ENCODE results near the gene KDM2A. TPM values are rescaled to one million over a fixed set of nuclear protein-coding genes. Genes with fewer than 3 reads are reported as not detected.
"Not testable (repeated sequence)": the region's sequence is repeated elsewhere in the genome, so short reads cannot be mapped to it uniquely, and the experiment has no call there.

The KDM2A gene
- total and polyA plus RNA-seq, 2 experiments from 2014 or later: 25.0 to 54.1 TPM

DNA sequence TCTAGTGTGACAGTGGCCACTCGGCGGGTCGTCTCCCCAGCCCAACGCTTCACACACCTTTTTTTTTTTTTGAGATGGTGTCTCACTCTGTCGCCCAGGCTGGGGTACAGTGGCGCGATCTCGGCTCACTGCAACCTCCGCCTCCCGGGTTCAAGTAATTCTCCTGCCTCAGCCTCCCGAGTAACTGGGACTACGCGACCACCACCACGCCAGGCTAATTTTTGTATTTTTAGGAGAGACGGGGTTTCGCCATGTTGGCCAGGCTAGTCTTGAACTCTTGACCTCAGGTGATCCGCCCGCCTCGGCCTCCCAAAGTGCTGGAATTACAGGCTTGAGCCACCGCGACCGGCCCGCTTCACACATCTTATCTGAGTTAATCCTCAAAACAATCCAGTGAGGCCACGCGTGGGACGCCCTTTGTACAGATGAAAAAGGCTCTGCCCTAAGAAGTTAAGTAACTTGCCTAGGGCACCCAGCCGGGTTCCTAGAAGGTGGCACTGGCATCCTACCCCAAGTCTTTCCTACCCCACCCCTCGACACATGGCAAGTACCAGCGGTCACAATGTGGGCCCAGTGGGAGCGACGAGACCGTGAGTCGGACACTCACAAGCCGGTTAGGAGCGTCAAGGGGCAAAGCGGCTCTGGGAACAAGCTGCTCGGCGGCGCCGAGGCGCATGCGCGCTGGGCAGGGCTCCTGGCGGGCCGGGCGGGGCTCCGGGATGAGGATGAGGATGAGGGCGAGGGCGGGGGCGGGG lies 142.0 kb downstream of the KDM2A start:
- Mint-ChIP-seq H3K36me3 (ENCODE audit: low read depth) (peaks cover 13% of the 10 kb centered on the region), H3K4me1 (peaks cover 18% of the 10 kb centered on the region), H3K4me3 (peak overlapping the region; percentile 65), H3K27me3 (ENCODE audit: insufficient read depth, low read depth, poor library complexity) (peaks cover 22% of the 10 kb centered on the region)
- H3K27ac Mint-ChIP-seq; H3K9me3 Mint-ChIP-seq; H4K20me1 ChIP-seq (replicated peaks; ENCODE audit: insufficient read depth); H3K27ac ChIP-seq (ENCODE audit: low read depth); H3K9me2 ChIP-seq (ENCODE audit: insufficient read depth); H3K79me2 ChIP-seq (replicated peaks; ENCODE audit: insufficient read depth); H3K36me3 ChIP-seq (ENCODE audit: insufficient read depth); H3K27me3 ChIP-seq (ENCODE audit: insufficient read depth): not testable (repeated sequence)
- DNase-seq (ENCODE audit: low spot score): peak; percentile 77
- Histone ChIP-seq H3F3A (replicated peaks; ENCODE audit: low read depth) (peaks cover 18% of the 10 kb centered on the region), H2AFZ (peak overlapping the region; percentile 98), H3K4me3 (peak overlapping the region; percentile 64), H3K4me1 (ENCODE audit: insufficient read depth) (peaks cover 13% of the 10 kb centered on the region), H3K4me2 (peak overlapping the region; percentile 94)
- peak; percentile 29 for ATAC-seq
- TF ChIP-seq POLR2AphosphoS5 (IDR thresholded peaks at IDR 0.05; ENCODE audit: low read depth): peak; percentile 44; the same call in 1 of the 2 replicates

DNA sequence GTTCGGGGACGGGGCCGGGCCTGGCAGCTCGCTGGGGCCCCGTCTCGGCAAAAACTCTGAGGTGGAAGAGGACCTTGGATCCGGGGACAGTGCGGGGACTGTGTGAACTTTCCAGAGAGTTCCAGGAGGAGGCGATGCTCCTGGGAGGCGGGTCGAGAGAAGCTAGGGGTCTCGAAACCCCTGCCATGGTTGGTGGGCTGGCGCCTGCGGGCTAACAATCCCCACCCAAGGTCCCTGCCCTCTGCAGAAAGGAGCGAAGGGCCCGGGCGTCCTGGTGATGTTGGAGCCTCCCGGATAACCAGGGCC lies 142.5 kb downstream of the KDM2A start:
- Histone ChIP-seq H4K20me1 (replicated peaks; ENCODE audit: insufficient read depth) (no peaks in the 10 kb centered on the region; the same call in 1 of the 2 replicates), H3K4me2 (peak overlapping the region; percentile 94), H3K4me1 (ENCODE audit: insufficient read depth) (peaks cover 13% of the 10 kb centered on the region), H3K79me2 (replicated peaks; ENCODE audit: insufficient read depth) (no peaks in the 10 kb centered on the region), H3F3A (replicated peaks; ENCODE audit: low read depth) (peaks cover 18% of the 10 kb centered on the region), H3K27me3 (ENCODE audit: insufficient read depth) (no peaks in the 10 kb centered on the region), H3K9me2 (ENCODE audit: insufficient read depth) (no peaks in the 10 kb centered on the region), H2AFZ (peak overlapping the region; percentile 90), H3K4me3 (peak overlapping the region; percentile 64), H3K36me3 (ENCODE audit: insufficient read depth) (peaks cover 7% of the 10 kb centered on the region), H3K27ac (ENCODE audit: low read depth) (no peak overlapping the region)
- peaks cover 21% of the 10 kb centered on the region for H3K27me3 Mint-ChIP-seq (ENCODE audit: insufficient read depth, low read depth, poor library complexity)
- H3K4me3 Mint-ChIP-seq: peak overlapping the region; percentile 56; the same call in 2 of the 3 replicates
- H3K36me3 Mint-ChIP-seq (ENCODE audit: low read depth): peaks cover 10% of the 10 kb centered on the region
- ATAC-seq: no peak; the same call in 1 of the 3 replicates
- no peak overlapping the region for H3K27ac Mint-ChIP-seq
- TF ChIP-seq, protein P1, sequence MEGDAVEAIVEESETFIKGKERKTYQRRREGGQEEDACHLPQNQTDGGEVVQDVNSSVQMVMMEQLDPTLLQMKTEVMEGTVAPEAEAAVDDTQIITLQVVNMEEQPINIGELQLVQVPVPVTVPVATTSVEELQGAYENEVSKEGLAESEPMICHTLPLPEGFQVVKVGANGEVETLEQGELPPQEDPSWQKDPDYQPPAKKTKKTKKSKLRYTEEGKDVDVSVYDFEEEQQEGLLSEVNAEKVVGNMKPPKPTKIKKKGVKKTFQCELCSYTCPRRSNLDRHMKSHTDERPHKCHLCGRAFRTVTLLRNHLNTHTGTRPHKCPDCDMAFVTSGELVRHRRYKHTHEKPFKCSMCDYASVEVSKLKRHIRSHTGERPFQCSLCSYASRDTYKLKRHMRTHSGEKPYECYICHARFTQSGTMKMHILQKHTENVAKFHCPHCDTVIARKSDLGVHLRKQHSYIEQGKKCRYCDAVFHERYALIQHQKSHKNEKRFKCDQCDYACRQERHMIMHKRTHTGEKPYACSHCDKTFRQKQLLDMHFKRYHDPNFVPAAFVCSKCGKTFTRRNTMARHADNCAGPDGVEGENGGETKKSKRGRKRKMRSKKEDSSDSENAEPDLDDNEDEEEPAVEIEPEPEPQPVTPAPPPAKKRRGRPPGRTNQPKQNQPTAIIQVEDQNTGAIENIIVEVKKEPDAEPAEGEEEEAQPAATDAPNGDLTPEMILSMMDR (conservative IDR thresholded peaks at IDR 0.05; ENCODE audit: low read depth in 2 of 2): peak; percentile 14 to 25; a peak in 3 of 4 replicates
- no peak for TF ChIP-seq ZNF331 (CRISPR knock-in tag; IDR thresholded peaks at IDR 0.05; ENCODE audit: low read depth)
- DNase-seq (ENCODE audit: low spot score): no peak
- H3K9me3 Mint-ChIP-seq: no peaks in the 10 kb centered on the region
- H3K4me1 Mint-ChIP-seq: peaks cover 18% of the 10 kb centered on the region

DNA sequence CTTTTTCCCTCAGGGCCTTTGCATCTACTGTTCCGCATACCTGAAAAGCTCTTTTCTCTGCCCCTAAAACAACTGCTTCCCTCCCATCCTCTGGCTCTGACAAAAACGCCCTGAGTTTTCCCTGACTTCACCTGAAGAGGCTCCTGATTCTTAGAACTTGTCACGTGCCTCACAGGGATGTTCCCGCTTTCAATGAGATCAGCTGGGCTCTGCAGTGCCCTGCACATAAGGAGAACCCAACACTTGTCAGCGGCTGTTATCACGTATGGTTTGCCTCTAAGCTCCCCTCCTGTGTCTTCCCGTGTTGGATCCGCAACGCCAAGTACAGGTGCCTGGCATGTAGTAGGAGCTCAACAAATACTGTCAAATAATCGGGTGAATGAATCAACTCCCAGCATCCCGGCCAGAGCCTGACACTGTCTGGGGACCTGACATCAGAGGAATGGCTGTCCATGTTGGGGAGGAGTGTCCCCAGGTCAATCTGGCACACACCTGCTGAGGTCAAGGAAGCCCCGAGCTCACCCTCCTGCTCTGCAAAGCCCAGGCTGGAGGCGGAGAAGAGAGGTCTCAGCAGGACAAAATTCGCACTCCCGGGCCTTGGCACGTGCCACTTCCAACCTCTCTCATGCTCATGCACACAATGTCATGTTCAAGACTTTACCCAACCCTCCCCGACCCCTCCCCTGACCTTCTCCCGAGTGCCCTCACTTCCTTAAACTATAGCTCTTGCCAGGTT lies 143.1 kb downstream of the KDM2A start:
- H3K36me3 ChIP-seq (ENCODE audit: insufficient read depth): peaks cover 2% of the 10 kb centered on the region
- DNase-seq (ENCODE audit: low spot score): peak; percentile 60
- no peaks in the 10 kb centered on the region for H3K27me3 ChIP-seq (ENCODE audit: insufficient read depth)
- no peak overlapping the region for H3K27ac ChIP-seq (ENCODE audit: low read depth)
- H2AFZ ChIP-seq: peak overlapping the region; percentile 90
- no peak for TF ChIP-seq STAT1 (IDR thresholded peaks at IDR 0.05; ENCODE audit: unreplicated experiment)
- TF ChIP-seq, protein P1 (conservative IDR thresholded peaks at IDR 0.05; ENCODE audit: low read depth in 2 of 2): 0 out of 4 replicates have a peak, but pooled peaks of 1 of the 2 experiments have one; percentile 5
- H3K4me2 ChIP-seq: peak overlapping the region; percentile 94
- Mint-ChIP-seq H3K4me3 (peak overlapping the region; percentile 56), H3K27ac (no peak overlapping the region), H3K27me3 (ENCODE audit: insufficient read depth, low read depth, poor library complexity) (peaks cover 21% of the 10 kb centered on the region), H3K9me3 (no peaks in the 10 kb centered on the region), H3K36me3 (ENCODE audit: low read depth) (peaks cover 5% of the 10 kb centered on the region; the same call in 2 of the 3 replicates), H3K4me1 (peaks cover 18% of the 10 kb centered on the region)
- H3K9me2 ChIP-seq (ENCODE audit: insufficient read depth): no peaks in the 10 kb centered on the region
- H3K4me1 ChIP-seq (ENCODE audit: insufficient read depth): peaks cover 13% of the 10 kb centered on the region
- peak overlapping the region; percentile 64 for H3K4me3 ChIP-seq
- H4K20me1 ChIP-seq (replicated peaks; ENCODE audit: insufficient read depth): no peaks in the 10 kb centered on the region; the same call in 1 of the 2 replicates
- peaks cover 5% of the 10 kb centered on the region; the same call in 1 of the 2 replicates for H3K79me2 ChIP-seq (replicated peaks; ENCODE audit: insufficient read depth)
- peak; percentile 6 for ATAC-seq
- peaks cover 14% of the 10 kb centered on the region for H3F3A ChIP-seq (replicated peaks; ENCODE audit: low read depth)

Measured in GM23338 (cell line).